K562 (cell line): Measurements from ENCODE around the gene GRIN2D.

Source experiments
- BCL6 ChIP-seq: fragments of 250-450 bp; sonication (Bioruptor Pico); IDR thresholded peaks from 2 replicates; pipeline ENCODE4 v1.4.0; 2020
- CBX5 ChIP-seq: IDR thresholded peaks from 2 replicates; pipeline ENCODE4 v1.6.1; 2014; ENCODE audit warnings: low read depth, borderline replicate concordance
- HMG20A ChIP-seq: fragments of 450-650 bp; formaldehyde crosslinking; conservative IDR thresholded peaks from 2 replicates; pipeline ENCODE4 v1.4.0; 2020; ENCODE audit warnings: mild to moderate bottlenecking, mixed read lengths
- TAF9B ChIP-seq: fragments of 450-650 bp; IDR thresholded peaks from 2 replicates; pipeline ENCODE4 v1.6.1; 2018; ENCODE audit warnings: mild to moderate bottlenecking; ENCODE audit not compliant: partially characterized antibody
- ZFX ChIP-seq: sonication (generic); formaldehyde crosslinking; IDR thresholded peaks from 2 replicates; pipeline ENCODE4 v1.8.0; 2022; ENCODE audit warnings: mild to moderate bottlenecking, missing genetic modification reagents, moderate library complexity
- ZNF133 ChIP-seq: fragments of 250-450 bp; sonication (Bioruptor Pico); IDR thresholded peaks from 2 replicates; pipeline ENCODE4 v1.4.0; 2020; ENCODE audit warnings: mild to moderate bottlenecking
- ZNF830 ChIP-seq: fragments of 250-450 bp; sonication (Bioruptor Pico); IDR thresholded peaks from 2 replicates; pipeline ENCODE4 v1.5.0; 2021; ENCODE audit warnings: mild to moderate bottlenecking
- TF ChIP-seq, protein P1 (sequence below), 3 experiments: IDR thresholded peaks in 2 of 3; conservative IDR thresholded peaks in 1 of 3; 2 replicates each; pipeline ENCODE4 v1.5.1; 2011 to 2012; ENCODE audit warnings: low read length in 3 of 3, mild to moderate bottlenecking in 3 of 3, control low read depth in 2 of 3, improper control_type of control experiment in 1 of 3, inconsistent platforms in 1 of 3, low read depth in 1 of 3, mixed read lengths in 1 of 3, moderate library complexity in 1 of 3; ENCODE audit not compliant: insufficient read depth in 2 of 3
- TF ChIP-seq, protein P2 (sequence below): fragments of 250-450 bp; sonication (Bioruptor Pico); IDR thresholded peaks from 2 replicates; pipeline ENCODE4 v1.4.0; 2020; ENCODE audit warnings: mild to moderate bottlenecking, moderate library complexity

DNA sequence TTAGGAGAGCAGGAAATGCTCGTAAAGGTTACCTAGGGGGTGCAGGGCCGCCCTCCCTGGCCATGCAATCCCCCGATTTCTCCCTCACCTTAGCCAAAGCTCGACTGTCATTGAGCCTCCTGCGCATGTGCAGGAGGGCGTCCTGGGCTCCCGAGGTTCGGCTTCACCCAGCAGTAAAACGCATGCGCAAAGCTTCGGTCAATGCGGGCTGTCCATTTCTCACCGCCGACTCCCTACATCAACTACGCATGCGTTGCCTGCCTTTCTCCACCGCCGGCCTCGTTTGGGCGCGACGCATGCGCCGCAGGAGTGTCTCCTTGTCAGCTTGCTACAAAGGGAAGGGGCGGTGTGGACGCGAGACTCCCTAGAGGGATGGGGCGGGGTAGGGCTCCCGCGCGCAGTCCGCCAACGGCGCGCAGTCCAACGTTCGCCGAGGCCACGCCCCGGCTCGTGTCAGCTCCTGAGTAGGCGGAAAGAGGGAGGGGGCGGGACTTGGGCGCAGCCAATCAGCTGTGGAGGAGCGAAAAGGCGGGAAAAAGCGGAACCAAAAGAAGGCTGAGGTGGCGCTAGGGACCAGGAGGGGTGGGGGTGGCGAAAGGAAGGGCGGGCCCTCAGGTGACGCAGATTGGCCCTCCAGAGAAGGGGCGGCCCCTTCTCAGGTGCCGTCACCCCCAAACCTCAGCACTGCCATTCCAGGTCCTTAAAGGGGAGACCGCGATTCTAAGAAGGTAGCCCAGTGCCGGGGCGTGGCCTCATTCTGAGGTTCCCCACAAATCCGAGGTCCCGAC, 29.5 kb upstream of the GRIN2D start, which contains the start of the genes SYNGR4 and TMEM143:
- TF ChIP-seq BCL6 (CRISPR knock-in tag) (no peak), CBX5 (no peak), ZNF830 (CRISPR knock-in tag) (no peak), ZFX (CRISPR knock-in tag) (no peak), TAF9B (no peak), ZNF133 (no peak), HMG20A (no peak)
- TF ChIP-seq, protein P1, sequence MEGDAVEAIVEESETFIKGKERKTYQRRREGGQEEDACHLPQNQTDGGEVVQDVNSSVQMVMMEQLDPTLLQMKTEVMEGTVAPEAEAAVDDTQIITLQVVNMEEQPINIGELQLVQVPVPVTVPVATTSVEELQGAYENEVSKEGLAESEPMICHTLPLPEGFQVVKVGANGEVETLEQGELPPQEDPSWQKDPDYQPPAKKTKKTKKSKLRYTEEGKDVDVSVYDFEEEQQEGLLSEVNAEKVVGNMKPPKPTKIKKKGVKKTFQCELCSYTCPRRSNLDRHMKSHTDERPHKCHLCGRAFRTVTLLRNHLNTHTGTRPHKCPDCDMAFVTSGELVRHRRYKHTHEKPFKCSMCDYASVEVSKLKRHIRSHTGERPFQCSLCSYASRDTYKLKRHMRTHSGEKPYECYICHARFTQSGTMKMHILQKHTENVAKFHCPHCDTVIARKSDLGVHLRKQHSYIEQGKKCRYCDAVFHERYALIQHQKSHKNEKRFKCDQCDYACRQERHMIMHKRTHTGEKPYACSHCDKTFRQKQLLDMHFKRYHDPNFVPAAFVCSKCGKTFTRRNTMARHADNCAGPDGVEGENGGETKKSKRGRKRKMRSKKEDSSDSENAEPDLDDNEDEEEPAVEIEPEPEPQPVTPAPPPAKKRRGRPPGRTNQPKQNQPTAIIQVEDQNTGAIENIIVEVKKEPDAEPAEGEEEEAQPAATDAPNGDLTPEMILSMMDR (IDR thresholded peaks at IDR 0.05 in 2 of 3, conservative IDR thresholded peaks at IDR 0.05 in 1 of 3; ENCODE audit: insufficient read depth in 2 of 3, low read depth in 1 of 3, low read length in 3 of 3) = peak in 1 of 3 experiments; percentile 12; a peak in 1 of 6 replicates
- TF ChIP-seq, protein P2, sequence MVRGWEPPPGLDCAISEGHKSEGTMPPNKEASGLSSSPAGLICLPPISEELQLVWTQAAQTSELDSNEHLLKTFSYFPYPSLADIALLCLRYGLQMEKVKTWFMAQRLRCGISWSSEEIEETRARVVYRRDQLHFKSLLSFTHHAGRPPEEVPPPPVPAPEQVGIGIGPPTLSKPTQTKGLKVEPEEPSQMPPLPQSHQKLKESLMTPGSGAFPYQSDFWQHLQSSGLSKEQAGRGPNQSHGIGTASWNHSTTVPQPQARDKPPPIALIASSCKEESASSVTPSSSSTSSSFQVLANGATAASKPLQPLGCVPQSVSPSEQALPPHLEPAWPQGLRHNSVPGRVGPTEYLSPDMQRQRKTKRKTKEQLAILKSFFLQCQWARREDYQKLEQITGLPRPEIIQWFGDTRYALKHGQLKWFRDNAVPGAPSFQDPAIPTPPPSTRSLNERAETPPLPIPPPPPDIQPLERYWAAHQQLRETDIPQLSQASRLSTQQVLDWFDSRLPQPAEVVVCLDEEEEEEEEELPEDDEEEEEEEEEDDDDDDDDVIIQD (CRISPR knock-in tag) = no peak
